DMS79 (cell line): Measurements from ENCODE around the gene CTSF.

Experiments
- DNase-seq: peaks from one replicate; lab custom pipeline; 2025; lab: John Stamatoyannopoulos, UW

Gene CTSF

DNA sequence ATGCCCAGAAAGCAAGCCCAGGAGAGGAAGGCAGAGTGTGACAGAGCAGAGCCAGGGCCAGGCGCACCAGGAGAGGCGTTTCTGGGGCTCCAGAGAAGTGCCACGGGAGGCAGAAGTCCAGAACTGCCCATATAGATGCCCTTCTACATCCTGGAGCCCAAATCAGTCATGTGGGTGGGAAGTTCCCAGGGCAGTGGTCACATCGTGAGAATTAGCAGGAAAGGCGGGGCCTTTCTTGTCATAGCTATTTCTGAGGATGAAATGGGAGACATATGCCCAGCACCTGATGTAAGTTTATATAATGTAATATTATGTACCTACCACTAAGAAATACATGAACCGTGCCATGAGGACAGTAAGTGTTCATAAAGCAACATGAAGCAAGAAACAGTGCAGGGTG is 35.6 kb downstream of the CTSF start:
- no peak for DNase-seq

- DNase-seq = no peak
Observed at GRCh38 chr11:66531841-66532240, 36.6 kb downstream of the CTSF start.

- no peak for DNase-seq
Observed at GRCh38 chr11:66530927-66531709, 37.3 kb downstream of the CTSF start.

GRCh38 chr11:66529655-66530054 is 38.8 kb downstream of the CTSF start:
- no peak for DNase-seq

- DNase-seq = no peak
Observed at GRCh38 chr11:66529069-66529468, 39.3 kb downstream of the CTSF start.

DNA sequence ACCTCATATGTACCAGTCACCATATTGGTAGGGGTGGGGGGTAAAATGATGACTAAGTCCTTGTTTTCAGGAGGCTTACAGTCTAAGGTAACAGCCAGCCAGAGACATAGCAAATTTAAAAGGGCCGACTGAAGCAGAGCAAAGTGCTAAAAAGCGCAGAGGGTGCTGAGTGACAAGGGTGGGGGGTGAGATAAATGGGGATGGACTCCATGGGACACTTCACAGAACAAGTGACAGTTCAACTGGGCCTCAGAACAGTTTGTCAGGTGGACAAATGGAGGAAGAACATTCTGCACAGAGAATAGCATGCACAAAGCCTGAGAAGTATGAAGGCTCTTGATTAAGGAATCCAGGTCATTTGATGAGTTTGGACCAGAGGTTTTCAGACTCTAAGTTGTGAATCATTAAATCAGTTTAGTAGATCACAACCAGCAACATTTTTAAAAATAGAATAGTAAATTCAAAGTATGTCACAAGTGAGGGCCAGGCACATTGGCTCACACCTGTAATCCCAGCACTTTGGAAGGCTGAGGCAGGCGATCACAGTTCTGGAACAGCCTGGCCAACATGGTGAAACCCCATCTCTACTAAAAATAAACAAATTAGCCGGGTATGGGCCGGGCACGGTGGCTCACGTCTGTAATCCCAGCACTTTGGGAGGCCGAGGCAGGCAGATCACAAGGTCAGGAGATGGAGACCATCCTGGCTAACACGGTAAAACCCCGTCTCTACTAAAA is 43.9 kb downstream of the CTSF start:
- DNase-seq = no peak

DNA sequence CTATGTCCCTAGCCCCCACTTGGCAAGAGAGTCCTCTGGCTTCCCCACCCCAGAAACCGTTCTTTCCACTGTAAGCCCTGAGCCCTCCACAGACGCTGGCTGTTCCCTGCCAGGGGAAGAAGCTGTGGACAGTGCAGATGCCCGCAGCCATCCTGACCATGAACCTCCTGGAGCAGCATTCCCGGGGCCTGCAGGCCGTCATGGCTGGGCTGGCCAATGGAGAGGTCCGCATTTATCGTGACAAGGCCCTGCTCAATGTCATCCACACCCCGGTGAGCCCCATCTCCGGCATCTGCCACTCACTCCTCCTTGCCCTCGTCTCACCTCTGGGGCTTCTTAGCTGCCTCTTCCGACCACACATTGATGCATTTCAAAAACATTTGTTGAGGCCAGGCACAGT is 44.8 kb downstream of the CTSF start:
- no peak for DNase-seq
